ENCODE results near the gene CBFB.
A peak's percentile ranks its signal among the peaks of the same experiment; 100 is the strongest.
"Not testable (repeated sequence)": the region's sequence is repeated elsewhere in the genome, so short reads cannot be mapped to it uniquely, and the experiment has no call there.

Gene CBFB

GRCh38 chr16:67093098-67093726, 64.3 kb downstream of the CBFB start:
- no peak for DNase-seq

GRCh38 chr16:67098599-67098998, 69.7 kb downstream of the CBFB start:
- no peak for DNase-seq

GRCh38 chr16:67100569-67101310, 71.8 kb downstream of the CBFB start:
- no peak for DNase-seq

GRCh38 chr16:67101311-67102082, 72.5 kb downstream of the CBFB start:
- no peak for DNase-seq

GRCh38 chr16:67104061-67104460, 75.1 kb downstream of the CBFB start:
- no peak for DNase-seq

- DNase-seq: no peak
Measured at GRCh38 chr16:67104845-67105244, 75.9 kb downstream of the CBFB start.

- DNase-seq: no peak
Measured at GRCh38 chr16:67105246-67105645, 76.3 kb downstream of the CBFB start.

GRCh38 chr16:67105881-67106280, 76.9 kb downstream of the CBFB start:
- DNase-seq: peak in 2 of 58 donors; percentile 19 to 21

GRCh38 chr16:67108489-67108888, 79.5 kb downstream of the CBFB start:
- DNase-seq: no peak

GRCh38 chr16:67108931-67109406, 80.0 kb downstream of the CBFB start:
- peak in 1 of 58 donors; percentile 22 for DNase-seq

- peak; percentile 31 to 97 (median 92) for DNase-seq
Measured at GRCh38 chr16:67109407-67110135, 80.6 kb downstream of the CBFB start, which contains the start of gene PHAF1. Gene PHAF1, plus strand, starts transcription at chr16:67109941. Its CDS starts 235 bp downstream, at chr16:67110176.

- no peak for DNase-seq
Measured at GRCh38 chr16:67111951-67112444, 83.0 kb downstream of the CBFB start.

- no peak for DNase-seq
Measured at GRCh38 chr16:67112591-67113399, 83.8 kb downstream of the CBFB start.

GRCh38 chr16:67114793-67115192, 85.8 kb downstream of the CBFB start:
- no peak for DNase-seq

- DNase-seq: no peak
Measured at GRCh38 chr16:67115639-67116038, 86.7 kb downstream of the CBFB start.

GRCh38 chr16:67116388-67117311, 87.7 kb downstream of the CBFB start:
- peak in 5 of 58 donors; percentile 14 to 71 (median 40) for DNase-seq

GRCh38 chr16:67117716-67118115, 88.8 kb downstream of the CBFB start:
- DNase-seq: no peak

GRCh38 chr16:67120025-67120424, 91.1 kb downstream of the CBFB start:
- no peak for DNase-seq

GRCh38 chr16:67122799-67123198, 93.8 kb downstream of the CBFB start:
- DNase-seq: not testable (repeated sequence)
